Measurements from ENCODE around the gene ATG9A. TPM values are rescaled to one million over a fixed set of nuclear protein-coding genes. Genes with fewer than 3 reads are reported as not detected.
A peak's percentile ranks its signal among the peaks of the same experiment; 100 is the strongest.

ATG9A gene
- polyA plus RNA-seq, 6 donors from 2014 or later = 12.6 to 25.4 (median 18.1) TPM

GRCh38 chr2:219172231-219173154 is 56.9 kb downstream of the ATG9A start:
- ATAC-seq (ENCODE audit: low read depth in 2 of 2) = no peak
- H3K27ac Mint-ChIP-seq = peak overlapping the region in 3 of 6 donors; percentile 20 to 83 (median 78)
- peak overlapping the region in 1 of 8 donors; percentile 51 for H3K4me3 Mint-ChIP-seq
- no peaks in the 10 kb centered on the region for H3K9me3 Mint-ChIP-seq
- no peak for DNase-seq
- H3K4me1 Mint-ChIP-seq = peaks cover 36 to 45% (median 45%) of the 10 kb centered on the region in 3 donors
- peaks cover 7 to 20% of the 10 kb centered on the region in 2 donors for H3K36me3 Mint-ChIP-seq
- no peaks in the 10 kb centered on the region for H3K27me3 Mint-ChIP-seq

- DNase-seq = peak; percentile 36
- peak; percentile 37 to 44 for ATAC-seq (ENCODE audit: low read depth in 2 of 2)
- H3K27ac Mint-ChIP-seq = peak overlapping the region in 4 of 6 donors; percentile 34 to 87 (median 76)
These were observed 58.2 kb downstream of the ATG9A start for GRCh38 chr2:219171231-219171651.

GRCh38 chr2:219169930-219170654 is 59.3 kb downstream of the ATG9A start, which contains the start of gene SLC23A3:
Gene SLC23A3 (minus strand): TSS chr2:219170029. CDS start chr2:219169984, 45 bp downstream.
- peaks cover 7 to 20% of the 10 kb centered on the region in 2 donors for H3K36me3 Mint-ChIP-seq
- no peaks in the 10 kb centered on the region for H3K9me3 Mint-ChIP-seq
- peak within 1 kb of the TSS in 1 of 8 donors; percentile 68 for H3K4me3 Mint-ChIP-seq
- DNase-seq (no peak), ATAC-seq (ENCODE audit: low read depth in 2 of 2) (no peak)
- H3K27ac Mint-ChIP-seq = peak within 1 kb of the TSS in 3 of 6 donors; percentile 78 to 90 (median 82)
- peaks cover 30 to 32% (median 31%) of the 10 kb centered on the region in 3 donors for H3K4me1 Mint-ChIP-seq
- H3K27me3 Mint-ChIP-seq = no peaks in the 10 kb centered on the region

More at GRCh38 chr2:219171231-219171651, 58.2 kb downstream of the ATG9A start:
- Mint-ChIP-seq H3K9me3 (no peaks in the 10 kb centered on the region), H3K27me3 (no peaks in the 10 kb centered on the region), H3K4me1 (peaks cover 31 to 41% (median 39%) of the 10 kb centered on the region in 3 donors), H3K36me3 (peaks cover 7 to 20% of the 10 kb centered on the region in 2 donors), H3K4me3 (peak overlapping the region in 2 of 8 donors; percentile 37 to 68)

Other genes starting within 250 kb of the ATG9A start
- not detected for gene FEV, start 244.5 kb downstream of the ATG9A start, polyA plus RNA-seq (ENCODE audit: low read depth in 6 of 6)
- gene CRYBA2, start 236.2 kb downstream of the ATG9A start, polyA plus RNA-seq (ENCODE audit: low read depth in 6 of 6) = not detected
- not detected for gene CFAP65, start 188.1 kb downstream of the ATG9A start, polyA plus RNA-seq (ENCODE audit: low read depth in 6 of 6)
- not detected for gene IHH, start 168.7 kb downstream of the ATG9A start, polyA plus RNA-seq (ENCODE audit: low read depth in 6 of 6)
- gene NHEJ1, start 68.8 kb downstream of the ATG9A start, polyA plus RNA-seq (ENCODE audit: low read depth in 6 of 6) = 10 to 100 TPM; 24.8 to 31.5 (median 27.7) TPM
- under 1 TPM in 2 of 6 donors, not detected in 4; 0.18 to 0.24 TPM for gene SLC23A3, start 59.6 kb downstream of the ATG9A start, polyA plus RNA-seq (ENCODE audit: low read depth in 6 of 6)
- 100 to 1,000 TPM; 112 to 157 (median 133) TPM for gene CNPPD1, start 52.7 kb downstream of the ATG9A start, polyA plus RNA-seq (ENCODE audit: low read depth in 6 of 6)
- gene RETREG2, start 51.4 kb downstream of the ATG9A start, polyA plus RNA-seq (ENCODE audit: low read depth in 6 of 6) = 100 to 1,000 TPM in 1 of 6 donors, 10 to 100 TPM in 5; 54.7 to 113 (median 62.7) TPM
- 10 to 100 TPM; 50.7 to 77.7 (median 57.9) TPM for gene ZFAND2B, start 22.9 kb downstream of the ATG9A start, polyA plus RNA-seq (ENCODE audit: low read depth in 6 of 6)
- gene ABCB6, start 10.7 kb downstream of the ATG9A start, polyA plus RNA-seq (ENCODE audit: low read depth in 6 of 6) = 1 to 10 TPM in 5 of 6 donors, not detected in 1; 2.1 to 6.4 (median 3.2) TPM
- 10 to 100 TPM; 22.4 to 45.5 (median 25.4) TPM for gene ANKZF1, start 170 bp upstream of the ATG9A start, polyA plus RNA-seq (ENCODE audit: low read depth in 6 of 6)
- gene GLB1L, start 15.8 kb upstream of the ATG9A start, polyA plus RNA-seq (ENCODE audit: low read depth in 6 of 6) = 1 to 10 TPM in 2 of 6 donors, under 1 TPM in 3, not detected in 1; 0.24 to 1.5 (median 1.00) TPM
- 10 to 100 TPM; 14.7 to 28.3 (median 21.9) TPM for gene STK16, start 15.8 kb upstream of the ATG9A start, polyA plus RNA-seq (ENCODE audit: low read depth in 6 of 6)
- gene TUBA4B, start 23.6 kb upstream of the ATG9A start, polyA plus RNA-seq (ENCODE audit: low read depth in 6 of 6) = not detected
- 100 to 1,000 TPM; 129 to 165 (median 149) TPM for gene TUBA4A, start 24.3 kb upstream of the ATG9A start, polyA plus RNA-seq (ENCODE audit: low read depth in 6 of 6)
- 10 to 100 TPM in 1 of 6 donors, 1 to 10 TPM in 5; 1.1 to 12.9 (median 8.8) TPM for gene DNAJB2, start 49.7 kb upstream of the ATG9A start, polyA plus RNA-seq (ENCODE audit: low read depth in 6 of 6)
- under 1 TPM in 4 of 6 donors, not detected in 2; 0.29 to 0.80 (median 0.59) TPM for gene PTPRN, start 79.8 kb upstream of the ATG9A start, polyA plus RNA-seq (ENCODE audit: low read depth in 6 of 6)
- gene RESP18, start 103.1 kb upstream of the ATG9A start, polyA plus RNA-seq (ENCODE audit: low read depth in 6 of 6) = not detected
- 10 to 100 TPM; 49.4 to 78.6 (median 56.3) TPM for gene DNPEP, start 158.3 kb upstream of the ATG9A start, polyA plus RNA-seq (ENCODE audit: low read depth in 6 of 6)
- gene DES, start 188.7 kb upstream of the ATG9A start, polyA plus RNA-seq (ENCODE audit: low read depth in 6 of 6) = not detected
- under 1 TPM in 1 of 6 donors, not detected in 5; 0.18 TPM for gene SPEG, start 205.2 kb upstream of the ATG9A start, polyA plus RNA-seq (ENCODE audit: low read depth in 6 of 6)

Data from naive B cell (primary cell).